Measurements from ENCODE around the gene FOS. TPM values are rescaled to one million over a fixed set of nuclear protein-coding genes. Genes with fewer than 3 reads are reported as not detected.
A peak's percentile ranks its signal among the peaks of the same experiment; 100 is the strongest.
"Not testable (repeated sequence)": the region's sequence is repeated elsewhere in the genome, so short reads cannot be mapped to it uniquely, and the experiment has no call there.

Gene FOS
- total RNA-seq, 2 experiments from 2014 or later, result 49.7 to 53.5 TPM

GRCh38 chr14:75306927-75307699 is 28.5 kb downstream of the FOS start:
- ChIA-PET POLR2A (interaction anchor here (1.0 kb wide), 1 partner anchor 180 kb away, joined by 4 read pairs; no protein-coding TSS in a partner anchor), CTCF (interaction anchor here (0.8 to 13.3 kb wide), 15 partner anchors 11 to 348 kb away, joined by 3 to 216 read pairs (median 6); partner anchors contain the start of gene NEK9)
- H3K36me3 Mint-ChIP-seq (ENCODE audit: low read depth), result no peaks in the 10 kb centered on the region
- peak; percentile 55 for DNase-seq
- no peak overlapping the region for H3K4me3 Mint-ChIP-seq
- no peak overlapping the region for H3K27ac Mint-ChIP-seq
- H3K4me1 Mint-ChIP-seq, result peaks cover 25% of the 10 kb centered on the region
- H3K27me3 Mint-ChIP-seq, result no peaks in the 10 kb centered on the region
- no peaks in the 10 kb centered on the region for H3K9me3 Mint-ChIP-seq

- peak; percentile 73 for DNase-seq
- Mint-ChIP-seq H3K36me3 (ENCODE audit: low read depth) (no peaks in the 10 kb centered on the region), H3K4me3 (no peak overlapping the region), H3K4me1 (peaks cover 23% of the 10 kb centered on the region), H3K9me3 (no peaks in the 10 kb centered on the region), H3K27ac (no peak overlapping the region), H3K27me3 (no peaks in the 10 kb centered on the region)
- ChIA-PET POLR2A (interaction anchor here (1.0 kb wide), 1 partner anchor 180 kb away, joined by 4 read pairs; no protein-coding TSS in a partner anchor), CTCF (interaction anchor here (0.7 to 5.1 kb wide), 15 partner anchors 10 to 347 kb away, joined by 3 to 41 read pairs (median 4); no protein-coding TSS in a partner anchor)
Observed at GRCh38 chr14:75307700-75308379, 29.2 kb downstream of the FOS start.

DNA sequence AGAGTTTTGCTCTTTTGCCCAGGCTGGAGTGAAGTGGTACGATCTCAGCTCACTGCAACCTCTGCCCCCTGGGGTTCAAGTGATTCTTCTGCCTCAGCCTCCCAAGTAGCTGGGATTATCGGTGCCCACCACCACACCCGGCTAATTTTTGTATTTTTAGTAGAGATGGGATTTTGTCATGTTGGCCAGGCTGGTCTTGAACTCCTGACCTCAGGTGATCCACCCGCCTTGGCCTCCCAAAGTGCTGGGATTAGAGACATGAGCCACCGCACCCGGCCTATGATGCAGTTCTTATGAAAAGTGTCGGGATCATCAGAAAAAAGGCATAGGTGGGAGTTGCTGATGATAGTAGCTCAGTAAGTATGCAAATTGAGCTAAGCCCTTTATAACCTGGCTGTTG is 30.4 kb downstream of the FOS start:
- POLR2A ChIA-PET, result interaction anchor here (0.9 kb wide), 1 partner anchor 188 kb away, joined by 4 read pairs; no protein-coding TSS in a partner anchor
- not testable (repeated sequence) for H3K27me3 Mint-ChIP-seq; H3K27ac Mint-ChIP-seq; DNase-seq; H3K4me3 Mint-ChIP-seq; H3K36me3 Mint-ChIP-seq (ENCODE audit: low read depth); H3K9me3 Mint-ChIP-seq
- CTCF ChIA-PET, result interaction anchor here (0.6 to 5.1 kb wide), 15 partner anchors 13 to 481 kb away, joined by 3 to 41 read pairs (median 5); no protein-coding TSS in a partner anchor
- H3K4me1 Mint-ChIP-seq, result peaks cover 18% of the 10 kb centered on the region

DNA sequence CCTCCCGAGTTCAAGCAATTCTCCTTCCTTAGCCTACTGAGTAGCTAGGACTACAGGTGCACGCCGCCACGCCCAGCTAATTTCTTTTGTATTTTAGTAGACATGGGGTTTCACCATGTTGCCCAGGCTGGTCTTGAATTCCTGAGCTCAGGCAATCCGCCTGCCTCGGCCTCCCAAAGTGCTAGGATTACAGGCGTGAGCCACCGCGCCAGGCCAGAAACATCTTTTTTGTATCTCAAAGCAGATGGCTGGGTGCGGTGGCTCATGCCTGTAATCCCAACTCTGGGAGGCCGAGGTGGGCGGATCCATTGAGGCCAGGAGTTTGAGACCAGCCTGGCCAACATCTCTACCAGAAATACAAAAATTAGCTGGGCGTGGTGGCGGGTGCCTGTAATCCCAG is 30.9 kb downstream of the FOS start:
- peaks cover 18% of the 10 kb centered on the region for H3K4me1 Mint-ChIP-seq
- not testable (repeated sequence) for H3K27me3 Mint-ChIP-seq; DNase-seq; H3K27ac Mint-ChIP-seq; H3K4me3 Mint-ChIP-seq; H3K9me3 Mint-ChIP-seq; H3K36me3 Mint-ChIP-seq (ENCODE audit: low read depth)
- POLR2A ChIA-PET, result interaction anchor here (0.9 kb wide), 1 partner anchor 187 kb away, joined by 4 read pairs; no protein-coding TSS in a partner anchor
- CTCF ChIA-PET, result interaction anchor here (0.6 to 5.1 kb wide), 14 partner anchors 12 to 1716 kb away, joined by 3 to 41 read pairs (median 4); no protein-coding TSS in a partner anchor

GRCh38 chr14:75310295-75311111 is 31.9 kb downstream of the FOS start:
- no peaks in the 10 kb centered on the region for H3K36me3 Mint-ChIP-seq (ENCODE audit: low read depth)
- H3K9me3 Mint-ChIP-seq, result no peaks in the 10 kb centered on the region
- ChIA-PET CTCF (interaction anchor here (3.1 to 5.1 kb wide), 2 partner anchors 177 to 185 kb away, joined by 12 to 41 read pairs; no protein-coding TSS in a partner anchor), POLR2A (no interaction called here)
- H3K4me3 Mint-ChIP-seq, result no peak overlapping the region
- H3K27me3 Mint-ChIP-seq, result peaks cover 5% of the 10 kb centered on the region
- no peak for DNase-seq
- H3K4me1 Mint-ChIP-seq, result peaks cover 24% of the 10 kb centered on the region
- H3K27ac Mint-ChIP-seq, result no peak overlapping the region

GRCh38 chr14:75311356-75311755 is 32.7 kb downstream of the FOS start:
- Mint-ChIP-seq H3K9me3 (no peaks in the 10 kb centered on the region), H3K27ac (no peak overlapping the region), H3K27me3 (peaks cover 9% of the 10 kb centered on the region), H3K36me3 (ENCODE audit: low read depth) (no peaks in the 10 kb centered on the region), H3K4me3 (no peak overlapping the region), H3K4me1 (peaks cover 24% of the 10 kb centered on the region)
- no peak for DNase-seq
- ChIA-PET CTCF (interaction anchor here (1.5 to 5.1 kb wide), 2 partner anchors 143 to 177 kb away, joined by 5 to 41 read pairs; no protein-coding TSS in a partner anchor), POLR2A (no interaction called here)

- peaks cover 11% of the 10 kb centered on the region for H3K27me3 Mint-ChIP-seq
- no peak overlapping the region for H3K4me3 Mint-ChIP-seq
- POLR2A ChIA-PET, result no interaction called here
- H3K9me3 Mint-ChIP-seq, result no peaks in the 10 kb centered on the region
- H3K27ac Mint-ChIP-seq, result no peak overlapping the region
- no peaks in the 10 kb centered on the region for H3K36me3 Mint-ChIP-seq (ENCODE audit: low read depth)
- DNase-seq, result no peak
- CTCF ChIA-PET, result interaction anchor here (1.5 to 5.1 kb wide), 2 partner anchors 142 to 176 kb away, joined by 5 to 41 read pairs; no protein-coding TSS in a partner anchor
- peaks cover 19% of the 10 kb centered on the region for H3K4me1 Mint-ChIP-seq
Observed at GRCh38 chr14:75312341-75312740, 33.7 kb downstream of the FOS start.

GRCh38 chr14:75313294-75313693 is 34.7 kb downstream of the FOS start:
- Mint-ChIP-seq H3K4me1 (peaks cover 14% of the 10 kb centered on the region), H3K27ac (no peak overlapping the region), H3K9me3 (no peaks in the 10 kb centered on the region), H3K27me3 (peaks cover 15% of the 10 kb centered on the region), H3K4me3 (no peak overlapping the region), H3K36me3 (ENCODE audit: low read depth) (no peaks in the 10 kb centered on the region)
- DNase-seq, result no peak
- CTCF ChIA-PET, result interaction anchor here (1.1 kb wide), 1 partner anchor 9 kb away, joined by 3 read pairs; no protein-coding TSS in a partner anchor
- POLR2A ChIA-PET, result no interaction called here

GRCh38 chr14:75315144-75315543 is 36.5 kb downstream of the FOS start:
- H3K4me1 Mint-ChIP-seq, result peaks cover 14% of the 10 kb centered on the region
- H3K27ac Mint-ChIP-seq, result no peak overlapping the region
- peaks cover 19% of the 10 kb centered on the region for H3K27me3 Mint-ChIP-seq
- no peak for DNase-seq
- no peak overlapping the region for H3K4me3 Mint-ChIP-seq
- ChIA-PET CTCF (interaction anchor here (1.0 kb wide), 1 partner anchor 172 kb away, joined by 3 read pairs; no protein-coding TSS in a partner anchor), POLR2A (no interaction called here)
- no peaks in the 10 kb centered on the region for H3K36me3 Mint-ChIP-seq (ENCODE audit: low read depth)
- no peaks in the 10 kb centered on the region for H3K9me3 Mint-ChIP-seq

- Mint-ChIP-seq H3K36me3 (ENCODE audit: low read depth) (no peaks in the 10 kb centered on the region), H3K4me3 (no peak overlapping the region), H3K27ac (no peak overlapping the region), H3K4me1 (peaks cover 5% of the 10 kb centered on the region), H3K27me3 (peaks cover 21% of the 10 kb centered on the region), H3K9me3 (no peaks in the 10 kb centered on the region)
- DNase-seq, result no peak
- CTCF ChIA-PET, result no interaction called here
- POLR2A ChIA-PET, result interaction anchor here (0.6 kb wide), 1 partner anchor 880 kb away, joined by 3 read pairs; no protein-coding TSS in a partner anchor
Observed at GRCh38 chr14:75317148-75317547, 38.5 kb downstream of the FOS start.

DNA sequence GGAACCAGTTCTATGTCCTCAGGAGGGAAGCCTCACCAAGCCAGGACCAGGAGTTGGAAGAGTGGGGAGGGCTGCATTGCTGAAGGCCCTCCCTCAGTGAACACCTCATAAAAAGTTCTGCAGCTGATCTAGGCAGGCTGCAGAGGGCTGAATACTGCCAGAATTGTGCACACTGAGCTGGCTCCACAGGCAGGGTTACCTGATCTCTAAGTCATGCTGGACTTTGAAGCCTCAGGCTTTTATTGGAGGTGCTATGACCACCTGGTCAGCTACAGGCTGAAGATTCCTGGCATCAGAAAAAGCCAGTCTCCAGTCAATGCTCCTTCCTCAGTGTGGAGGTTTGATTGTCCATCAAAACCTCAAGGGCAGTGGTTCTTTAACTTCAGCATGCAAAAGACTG is 39.7 kb downstream of the FOS start:
- H3K27ac Mint-ChIP-seq, result no peak overlapping the region
- peaks cover 5% of the 10 kb centered on the region for H3K4me1 Mint-ChIP-seq
- DNase-seq, result no peak
- CTCF ChIA-PET, result interaction anchor here (1.3 kb wide), 1 partner anchor 11 kb away, joined by 3 read pairs; no protein-coding TSS in a partner anchor
- H3K36me3 Mint-ChIP-seq (ENCODE audit: low read depth), result no peaks in the 10 kb centered on the region
- H3K27me3 Mint-ChIP-seq, result peaks cover 23% of the 10 kb centered on the region
- POLR2A ChIA-PET, result no interaction called here
- H3K4me3 Mint-ChIP-seq, result no peak overlapping the region
- no peaks in the 10 kb centered on the region for H3K9me3 Mint-ChIP-seq

- Mint-ChIP-seq H3K36me3 (ENCODE audit: low read depth) (no peaks in the 10 kb centered on the region), H3K9me3 (no peaks in the 10 kb centered on the region), H3K27ac (no peak overlapping the region), H3K27me3 (peaks cover 27% of the 10 kb centered on the region), H3K4me3 (no peak overlapping the region), H3K4me1 (peaks cover 5% of the 10 kb centered on the region)
- CTCF ChIA-PET, result interaction anchor here (1.3 kb wide), 1 partner anchor 11 kb away, joined by 3 read pairs; no protein-coding TSS in a partner anchor
- POLR2A ChIA-PET, result no interaction called here
- DNase-seq, result no peak
Observed at GRCh38 chr14:75319021-75319420, 40.4 kb downstream of the FOS start.

All from activated CD4-positive, alpha-beta memory T cell treated with anti-CD3 and anti-CD28 coated beads, Interleukin-2, amount 10 ng/mL, durations not matched to agents 7 days and 5 days (primary cell).